CD4-positive, CD25-positive, alpha-beta regulatory T cell (primary cell): ENCODE data around the gene MATCAP1. TPM values are rescaled to one million over a fixed set of nuclear protein-coding genes. Genes with fewer than 3 reads are reported as not detected.

ENCODE experiments used
- ATAC-seq, 2 donors: fragments of 150-1000 bp; cut with Tn5 transposase; one replicate each; pipeline ENCODE4 v1.10.0; 2021; ENCODE audit warnings: low read depth in 2 of 2, moderate number of reproducible peaks in 2 of 2, moderate library complexity in 1 of 2
- DNase-seq, 3 donors: peaks; one replicate each; pipeline versions ENCODE4 v3.0.0 to v3.0.0-alpha.2; 2012 to 2022; ENCODE audit warnings: mixed read lengths in 1 of 3
- H3K27ac ChIP-seq: one replicate; pipeline ENCODE4 v1.7.0; 2013; ENCODE audit warnings: mild to moderate bottlenecking, low read length; ENCODE audit not compliant: insufficient read depth, poor library complexity, severe bottlenecking
- H3K27me3 ChIP-seq: one replicate; pipeline ENCODE4 v1.7.0; 2013; ENCODE audit warnings: low read length; ENCODE audit not compliant: control insufficient read depth, insufficient read depth
- H3K36me3 ChIP-seq: one replicate; pipeline ENCODE4 v1.7.0; 2013; ENCODE audit warnings: mild to moderate bottlenecking, low read length, moderate library complexity; ENCODE audit not compliant: control insufficient read depth, insufficient read depth
- H3K4me1 ChIP-seq: 2 replicates; pipeline ENCODE4 v1.7.0; 2013; ENCODE audit warnings: mild to moderate bottlenecking, low read length; ENCODE audit not compliant: insufficient read depth, control insufficient read depth, poor library complexity, severe bottlenecking
- H3K4me3 ChIP-seq: one replicate; pipeline ENCODE4 v1.7.0; 2013; ENCODE audit warnings: low read depth, mild to moderate bottlenecking, low read length, moderate library complexity
- H3K9me3 ChIP-seq, 2 experiments: 1 replicate in 1 of 2; 2 replicates in 1 of 2; pipeline ENCODE4 v1.7.0; 2013; ENCODE audit warnings: low read length in 2 of 2, mild to moderate bottlenecking in 1 of 2, moderate library complexity in 1 of 2; ENCODE audit not compliant: control insufficient read depth in 2 of 2
- H3K27ac Mint-ChIP-seq, 3 donors: one replicate each; pipeline ENCODE4 v1.8.0; 2020 to 2022; ENCODE audit warnings: mild to moderate bottlenecking in 3 of 3, mixed read lengths in 3 of 3, moderate library complexity in 2 of 3
- H3K27me3 Mint-ChIP-seq: one replicate; pipeline ENCODE4 v1.8.0; 2022; ENCODE audit warnings: mild to moderate bottlenecking, mixed read lengths
- H3K36me3 Mint-ChIP-seq: one replicate; pipeline ENCODE4 v1.8.0; 2020; ENCODE audit warnings: mixed read lengths
- H3K4me1 Mint-ChIP-seq, 4 donors: one replicate each; pipeline ENCODE4 v1.8.0; 2020 to 2022; ENCODE audit warnings: mixed read lengths in 4 of 4, mild to moderate bottlenecking in 1 of 4
- H3K4me3 Mint-ChIP-seq, 4 donors: one replicate each; pipeline ENCODE4 v1.8.0; 2020 to 2022; ENCODE audit warnings: mild to moderate bottlenecking in 4 of 4, mixed read lengths in 4 of 4, moderate library complexity in 3 of 4
- H3K9me3 Mint-ChIP-seq, 7 donors: one replicate each; pipeline ENCODE4 v1.8.0; 2020 to 2022; ENCODE audit warnings: mixed read lengths in 7 of 7, mild to moderate bottlenecking in 3 of 7, moderate library complexity in 2 of 7
- polyA plus RNA-seq, 4 donors: library from polyadenylated mRNA; unstranded; fragments of 300-500 nt; fragmentation: Illumina TruSeq; gene quantifications; one replicate each; pipeline ENCODE4 v1.2.3, GENCODE V29; 2021
- total RNA-seq: library from RNA; stranded (reverse); gene quantifications from one replicate; pipeline ENCODE4 v1.2.3, GENCODE V29; 2022

The MATCAP1 gene
- total and polyA plus RNA-seq, 5 donors from 2014 or later = 0.80 to 19.6 TPM; not detected in 3

DNA sequence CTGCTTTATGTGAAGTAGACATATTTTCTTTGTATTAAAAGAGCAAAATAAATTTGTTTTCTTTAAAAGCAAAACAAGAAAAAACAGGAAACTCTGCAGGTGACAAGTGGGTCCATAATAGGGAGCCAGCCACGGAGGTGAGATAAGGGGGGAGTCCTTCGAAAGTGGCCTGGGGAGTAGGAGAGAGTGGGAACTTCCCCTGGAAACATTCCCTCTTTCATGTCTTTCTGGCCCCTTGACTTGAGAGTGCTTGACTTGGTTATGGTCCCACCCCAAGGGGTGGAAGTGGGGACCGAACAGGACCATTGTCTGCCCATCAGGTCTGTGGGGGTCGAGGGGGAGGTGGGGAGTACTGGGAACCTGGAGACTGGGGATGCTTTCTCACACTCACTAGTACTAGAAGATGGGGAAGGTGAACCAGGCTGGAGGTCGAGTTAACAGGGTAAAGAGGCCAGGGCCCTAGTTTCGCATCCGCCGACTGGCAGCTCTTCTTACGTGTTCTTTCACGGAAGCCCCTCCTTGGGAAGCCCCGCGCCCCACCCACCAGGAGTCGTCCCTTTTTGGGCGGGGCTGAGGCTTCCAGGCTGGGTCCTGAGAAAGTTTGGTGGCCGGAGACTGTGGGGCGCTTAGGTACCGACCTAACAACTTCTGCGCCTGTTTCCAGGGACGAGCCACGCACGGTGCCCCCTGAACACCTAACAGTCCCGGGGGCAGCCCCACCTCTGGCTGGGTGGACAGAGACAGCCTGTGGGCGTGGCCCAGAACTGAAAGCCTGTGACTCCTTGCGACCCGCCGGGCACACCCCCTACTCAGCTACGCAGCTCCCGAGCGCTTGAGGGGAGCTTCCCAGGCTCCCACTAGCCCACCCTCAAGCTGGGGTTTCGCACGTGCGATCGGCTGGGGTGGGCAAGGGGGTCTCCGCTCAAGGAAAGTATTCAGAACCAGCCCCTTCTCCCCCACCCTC, 24.8 kb downstream of the MATCAP1 start:
- Histone ChIP-seq H3K4me1 (peaks cover 72% of the 10 kb centered on the region), H3K4me3 (peak overlapping the region; percentile 77), H3K36me3 (no peaks in the 10 kb centered on the region), H3K27ac (peak overlapping the region; percentile 89), H3K9me3 (no peaks in the 10 kb centered on the region), H3K27me3 (peaks cover 3% of the 10 kb centered on the region)
- peak overlapping the region; percentile 79 to 96 (median 96) for H3K27ac Mint-ChIP-seq
- H3K27me3 Mint-ChIP-seq = peaks cover 24% of the 10 kb centered on the region
- H3K4me3 Mint-ChIP-seq = peak overlapping the region; percentile 89 to 98 (median 95)
- H3K36me3 Mint-ChIP-seq = no peaks in the 10 kb centered on the region
- H3K9me3 Mint-ChIP-seq = no peaks in the 10 kb centered on the region
- peak; percentile 60 to 92 (median 63) for DNase-seq
- H3K4me1 Mint-ChIP-seq = peaks cover 10 to 71% (median 34%) of the 10 kb centered on the region in 4 donors
- ATAC-seq = peak; percentile 33 to 40

DNA sequence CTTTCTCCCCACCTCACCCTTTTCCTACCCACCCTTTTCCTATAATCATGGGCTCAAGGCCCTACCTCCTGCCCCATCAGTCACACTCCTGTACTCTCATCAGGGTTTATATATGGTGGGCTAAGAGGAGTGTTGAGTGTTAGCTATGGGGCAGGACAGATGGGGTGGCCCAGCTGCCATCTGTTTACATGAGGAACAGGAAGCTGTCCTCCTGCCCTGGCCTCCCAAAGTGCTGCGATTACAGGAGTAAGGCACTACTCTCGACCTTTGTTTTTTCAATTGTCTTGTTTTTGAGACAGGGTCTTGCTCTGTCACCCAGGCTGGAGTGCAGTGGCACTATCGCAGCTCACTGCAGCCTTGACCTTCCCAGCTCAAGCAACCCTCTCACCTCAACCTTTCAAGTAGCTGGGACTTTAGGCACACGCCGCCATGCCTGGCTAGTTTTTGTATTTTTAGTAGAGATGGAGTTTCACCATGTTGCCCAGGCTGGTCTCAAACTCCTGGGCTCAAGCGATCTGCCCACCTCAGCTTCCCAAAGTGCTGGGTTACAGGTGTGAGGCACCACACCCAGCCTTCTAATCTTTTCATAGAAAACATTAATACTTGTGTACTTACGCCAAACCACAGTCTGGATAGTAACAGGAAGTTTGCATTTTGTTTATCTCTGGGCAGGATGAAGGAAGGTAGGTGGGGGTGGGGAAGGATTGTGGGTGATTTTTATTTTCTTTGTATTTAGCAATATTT, 25.7 kb downstream of the MATCAP1 start:
- Histone ChIP-seq H3K36me3 (no peaks in the 10 kb centered on the region), H3K27ac (peak overlapping the region; percentile 89), H3K4me1 (peaks cover 63% of the 10 kb centered on the region), H3K9me3 (no peaks in the 10 kb centered on the region), H3K27me3 (peaks cover 3% of the 10 kb centered on the region), H3K4me3 (peak overlapping the region; percentile 77)
- Mint-ChIP-seq H3K4me1 (peaks cover 10 to 71% (median 38%) of the 10 kb centered on the region in 4 donors), H3K27me3 (peaks cover 21% of the 10 kb centered on the region), H3K27ac (peak overlapping the region; percentile 79 to 96 (median 96)), H3K4me3 (peak overlapping the region; percentile 89 to 98 (median 95)), H3K36me3 (no peaks in the 10 kb centered on the region), H3K9me3 (no peaks in the 10 kb centered on the region)
- ATAC-seq (no peak), DNase-seq (peak in 1 of 3 donors; percentile 73)

DNA sequence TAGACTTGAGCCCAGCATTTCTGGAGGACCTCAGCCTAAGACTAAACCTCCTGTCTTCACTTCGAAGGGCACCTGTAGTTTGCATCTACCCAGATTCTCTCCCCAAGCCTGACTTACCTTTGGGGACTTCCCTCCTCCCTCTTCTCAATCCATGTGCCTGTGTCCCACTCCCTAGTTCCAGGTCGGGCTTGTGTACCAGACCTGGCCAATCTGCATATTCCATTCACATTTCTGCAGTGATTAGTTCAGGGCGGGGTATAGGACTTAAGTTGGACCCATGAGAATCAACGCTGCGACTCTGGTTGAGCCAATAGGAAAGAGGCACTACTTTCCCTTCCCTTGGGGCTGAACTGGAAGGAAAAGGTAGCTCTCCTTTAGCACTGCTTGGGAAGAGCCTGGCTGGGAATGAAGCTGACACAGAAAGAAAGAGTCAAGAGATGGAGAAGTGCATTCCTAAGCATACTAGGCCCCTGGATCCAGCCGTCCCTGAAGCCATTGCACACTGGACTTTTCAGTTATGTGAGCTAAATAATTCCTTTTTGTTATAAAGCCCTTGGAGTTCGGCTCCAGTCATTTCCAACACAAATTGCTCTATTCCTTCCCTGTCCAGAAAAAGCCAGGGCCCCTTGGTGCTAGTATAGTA, 26.5 kb downstream of the MATCAP1 start:
- DNase-seq = no peak
- no peak for ATAC-seq
- H3K4me3 ChIP-seq = no peak overlapping the region

DNA sequence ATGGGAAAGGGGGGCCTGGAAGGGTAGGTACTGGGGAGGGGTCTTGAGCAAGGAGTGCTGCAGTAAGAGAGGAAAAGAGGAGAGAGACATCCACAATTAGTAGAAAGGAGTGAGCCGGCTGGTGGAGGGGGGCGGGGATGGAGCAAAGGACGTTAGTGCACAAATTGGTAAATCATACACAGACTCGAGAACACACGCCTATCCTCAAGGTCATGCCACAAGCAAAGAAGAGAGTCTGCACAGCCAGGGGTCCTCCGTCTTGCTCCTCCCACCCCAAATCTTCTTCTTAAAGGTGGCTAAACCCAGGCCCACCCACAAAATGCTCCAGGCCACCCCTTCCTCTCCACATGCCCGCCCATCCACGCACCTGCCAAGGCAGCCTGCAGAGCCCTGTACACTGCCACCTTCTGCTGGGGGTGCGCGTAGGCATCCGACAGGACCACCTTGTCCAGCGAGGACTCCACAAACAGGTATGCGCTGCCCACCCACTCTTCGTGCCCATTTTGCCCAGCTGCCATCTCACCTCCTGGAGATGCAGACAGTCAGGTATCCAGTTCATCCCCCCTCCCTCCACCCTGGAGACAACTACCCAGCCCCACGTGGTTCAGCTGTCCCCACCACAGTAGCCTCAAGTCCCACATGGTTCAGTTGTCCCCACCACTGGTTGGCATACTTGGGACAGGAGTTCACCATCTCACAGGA, 27.5 kb downstream of the MATCAP1 start:
- H3K4me3 Mint-ChIP-seq = peak overlapping the region in 2 of 4 donors; percentile 46 to 98
- no peak for ATAC-seq
- DNase-seq = no peak
- Histone ChIP-seq H3K4me3 (no peak overlapping the region), H3K27me3 (no peaks in the 10 kb centered on the region), H3K27ac (no peak overlapping the region), H3K36me3 (no peaks in the 10 kb centered on the region), H3K9me3 (no peaks in the 10 kb centered on the region), H3K4me1 (peaks cover 56% of the 10 kb centered on the region)
- H3K4me1 Mint-ChIP-seq = peaks cover 6 to 68% (median 39%) of the 10 kb centered on the region in 4 donors
- H3K9me3 Mint-ChIP-seq = no peaks in the 10 kb centered on the region
- H3K27me3 Mint-ChIP-seq = peaks cover 19% of the 10 kb centered on the region
- H3K36me3 Mint-ChIP-seq = no peaks in the 10 kb centered on the region
- H3K27ac Mint-ChIP-seq = peak overlapping the region in 2 of 3 donors; percentile 26 to 52

More for the DNA sequence above, 26.5 kb downstream of the MATCAP1 start:
- no peaks in the 10 kb centered on the region for H3K36me3 ChIP-seq
- H3K36me3 Mint-ChIP-seq = no peaks in the 10 kb centered on the region
- no peaks in the 10 kb centered on the region for H3K9me3 Mint-ChIP-seq
- H3K27me3 ChIP-seq = no peaks in the 10 kb centered on the region
- peak overlapping the region; percentile 37 to 96 (median 79) for H3K27ac Mint-ChIP-seq
- H3K4me3 Mint-ChIP-seq = peak overlapping the region; percentile 89 to 98 (median 95)
- H3K9me3 ChIP-seq = no peaks in the 10 kb centered on the region
- no peak overlapping the region for H3K27ac ChIP-seq
- peaks cover 24% of the 10 kb centered on the region for H3K27me3 Mint-ChIP-seq
- H3K4me1 ChIP-seq = peaks cover 56% of the 10 kb centered on the region
- peaks cover 8 to 71% (median 37%) of the 10 kb centered on the region in 4 donors for H3K4me1 Mint-ChIP-seq

DNA sequence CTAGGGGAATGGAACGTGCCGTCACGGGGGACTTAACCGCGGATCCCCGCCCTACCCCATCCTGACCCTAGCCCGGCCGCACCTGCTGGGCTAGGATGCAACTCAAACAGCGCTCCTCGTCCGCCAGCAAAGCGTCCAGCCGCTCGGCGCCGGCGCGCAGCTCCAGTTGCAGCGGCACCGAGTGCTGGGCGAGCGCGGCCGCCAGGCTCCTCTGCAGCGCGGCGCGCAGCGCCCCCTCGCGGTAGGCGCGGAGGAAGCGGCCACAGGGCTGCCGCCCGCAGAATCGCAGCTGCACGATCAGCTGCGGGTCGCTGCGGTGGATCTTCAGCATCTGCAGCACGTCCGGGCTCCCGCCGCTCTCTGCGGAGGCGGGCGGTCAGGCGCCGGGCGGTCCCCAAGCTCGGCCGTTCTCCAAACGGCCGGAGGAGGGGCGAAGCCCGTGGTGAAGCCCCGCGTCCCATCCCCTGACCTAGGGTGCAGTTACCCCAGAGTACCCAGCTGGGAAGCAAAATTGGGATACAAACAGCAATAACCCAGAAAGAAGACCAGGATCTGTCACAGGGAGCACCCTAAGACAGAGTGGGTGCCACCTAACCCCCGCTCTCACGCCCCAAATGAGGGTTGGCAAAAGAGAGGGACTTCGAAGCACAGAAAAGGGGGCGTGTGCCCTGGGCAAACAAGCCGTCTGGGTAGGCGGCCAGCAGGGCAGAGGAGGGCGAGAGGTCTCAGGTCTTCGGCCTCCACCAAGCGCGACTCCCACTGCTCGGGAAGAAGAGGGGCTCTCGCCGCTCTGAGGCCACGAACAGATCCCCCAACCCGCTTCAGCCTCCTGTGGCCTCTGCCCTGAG, 28.2 kb downstream of the MATCAP1 start:
- DNase-seq = peak; percentile 67 to 83 (median 80)
- Mint-ChIP-seq H3K36me3 (no peaks in the 10 kb centered on the region), H3K27ac (peak overlapping the region in 1 of 3 donors; percentile 26), H3K4me3 (peak overlapping the region; percentile 61 to 82 (median 71)), H3K4me1 (peaks cover 0 to 66% (median 37%) of the 10 kb centered on the region in 4 donors), H3K27me3 (peaks cover 14% of the 10 kb centered on the region), H3K9me3 (no peaks in the 10 kb centered on the region)
- ATAC-seq = peak; percentile 45 to 50
- H3K4me3 ChIP-seq = no peak overlapping the region
- H3K9me3 ChIP-seq = no peaks in the 10 kb centered on the region
- no peaks in the 10 kb centered on the region for H3K27me3 ChIP-seq
- H3K4me1 ChIP-seq = peaks cover 57% of the 10 kb centered on the region
- no peaks in the 10 kb centered on the region for H3K36me3 ChIP-seq
- H3K27ac ChIP-seq = no peak overlapping the region

DNA sequence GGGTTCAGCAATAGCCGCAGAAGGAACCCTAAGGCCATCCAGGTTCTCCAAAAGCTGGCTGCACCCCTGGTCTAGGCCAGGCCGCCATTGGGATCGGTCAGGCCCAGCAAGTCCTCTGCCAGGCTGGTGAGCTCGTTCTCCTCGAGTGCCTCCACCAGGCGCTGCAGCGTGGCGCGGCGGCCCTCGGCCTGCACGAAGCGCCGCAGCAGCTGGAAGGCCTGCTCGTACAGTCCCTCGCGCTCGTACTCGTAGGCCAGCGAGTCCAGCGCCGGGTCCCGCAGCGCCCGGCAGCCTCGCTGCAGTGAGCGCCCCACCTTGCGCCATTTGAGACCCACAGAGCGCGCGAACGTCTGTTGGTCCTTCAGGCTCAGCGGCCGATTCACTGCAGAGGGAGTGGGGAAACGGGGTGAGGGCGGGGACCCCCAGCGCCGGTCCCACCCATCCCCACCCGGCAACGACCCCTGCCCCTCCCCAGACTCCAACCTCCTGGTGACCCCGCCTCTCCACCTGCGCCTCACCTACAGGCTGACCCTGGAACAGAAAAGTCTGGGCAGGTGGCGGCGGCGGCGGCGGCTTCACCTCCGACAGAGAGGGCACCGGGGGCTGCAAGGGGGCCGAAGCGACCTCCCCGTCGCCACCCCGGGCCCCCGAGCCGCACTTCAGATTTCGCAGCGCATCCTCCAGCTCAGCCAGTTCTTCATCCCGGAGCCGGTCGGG, 29.0 kb downstream of the MATCAP1 start:
- Mint-ChIP-seq H3K36me3 (no peaks in the 10 kb centered on the region), H3K27me3 (peaks cover 11% of the 10 kb centered on the region), H3K9me3 (no peaks in the 10 kb centered on the region), H3K4me1 (peaks cover 0 to 60% (median 35%) of the 10 kb centered on the region in 4 donors), H3K4me3 (peak overlapping the region in 2 of 4 donors; percentile 61 to 82), H3K27ac (no peak overlapping the region)
- H3K4me1 ChIP-seq = peaks cover 59% of the 10 kb centered on the region
- no peaks in the 10 kb centered on the region for H3K9me3 ChIP-seq
- no peak overlapping the region for H3K27ac ChIP-seq
- no peak for ATAC-seq
- no peaks in the 10 kb centered on the region for H3K27me3 ChIP-seq
- H3K4me3 ChIP-seq = no peak overlapping the region
- DNase-seq = no peak
- no peaks in the 10 kb centered on the region for H3K36me3 ChIP-seq
